ELR (cell line): Measurements from ENCODE around the gene STXBP6.

ENCODE experiments used
- DNase-seq: peaks from one replicate; pipeline ENCODE4 v3.0.0-alpha.2; 2015; ENCODE audit warnings: low read depth

Gene STXBP6

DNA sequence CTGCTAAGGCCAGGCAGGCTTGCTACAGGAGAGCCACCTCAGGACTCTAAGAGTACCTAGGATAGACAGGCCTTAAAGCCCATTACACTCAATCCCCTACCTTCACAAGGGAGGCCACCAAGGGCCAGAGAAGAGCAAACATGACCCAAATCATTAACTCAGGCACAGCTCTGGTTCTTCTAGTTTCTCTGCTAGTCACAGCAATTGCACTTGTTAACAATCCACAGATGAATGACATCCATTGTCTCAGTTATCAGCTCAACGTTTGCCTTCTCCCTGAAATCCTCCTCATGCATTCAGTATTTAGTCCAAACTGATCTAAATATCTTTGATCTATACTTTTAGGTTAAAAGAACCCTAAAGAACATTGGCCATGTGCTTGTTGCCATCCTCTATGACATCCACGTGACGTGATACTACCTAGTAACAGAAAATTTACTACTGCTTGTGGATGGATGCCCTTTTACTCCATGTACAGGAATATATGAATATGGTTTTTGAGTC is 164.5 kb downstream of the STXBP6 start:
- DNase-seq: no peak

DNA sequence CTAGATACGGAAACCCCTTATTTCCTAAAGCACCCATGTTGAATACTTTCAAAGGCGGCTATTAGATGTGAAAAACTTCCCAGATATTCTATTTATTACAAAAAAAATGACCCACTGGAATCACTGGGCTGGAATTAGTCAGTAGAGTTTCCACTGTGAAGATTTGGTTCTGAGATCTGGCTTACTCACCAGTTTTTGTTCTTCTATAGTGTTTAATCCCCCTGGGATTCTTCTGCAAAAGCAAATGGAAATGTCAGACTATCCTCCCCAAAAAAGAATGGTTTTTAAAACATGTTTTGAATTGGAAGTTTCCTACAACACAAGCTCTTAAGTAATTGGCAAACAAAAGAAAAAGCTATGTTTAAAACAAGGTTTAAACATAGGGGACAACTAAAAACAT is 166.4 kb downstream of the STXBP6 start:
- no peak for DNase-seq

GRCh38 chr14:24881116-24881893 is 168.6 kb downstream of the STXBP6 start:
- DNase-seq: no peak

DNA sequence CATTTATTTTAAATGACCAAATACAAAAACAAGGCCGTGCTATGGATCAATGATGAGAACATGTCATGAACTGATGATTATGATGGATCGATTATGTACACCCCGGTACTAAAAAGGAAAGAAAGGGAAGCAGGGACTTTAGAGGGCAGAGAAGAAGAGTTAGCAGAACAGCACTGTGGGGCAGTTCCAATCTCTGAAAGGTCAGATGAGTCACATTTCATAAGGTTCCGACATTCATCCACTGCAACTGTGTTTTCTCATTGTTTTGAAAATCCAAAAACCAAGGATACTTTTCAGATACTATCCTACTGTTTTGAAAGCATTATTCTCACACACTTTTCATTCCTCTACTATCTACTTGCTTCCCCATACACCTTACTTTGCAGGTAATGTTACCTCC is 169.3 kb downstream of the STXBP6 start:
- no peak for DNase-seq

- DNase-seq: no peak
These were observed 170.1 kb downstream of the STXBP6 start for GRCh38 chr14:24879661-24880386.

DNA sequence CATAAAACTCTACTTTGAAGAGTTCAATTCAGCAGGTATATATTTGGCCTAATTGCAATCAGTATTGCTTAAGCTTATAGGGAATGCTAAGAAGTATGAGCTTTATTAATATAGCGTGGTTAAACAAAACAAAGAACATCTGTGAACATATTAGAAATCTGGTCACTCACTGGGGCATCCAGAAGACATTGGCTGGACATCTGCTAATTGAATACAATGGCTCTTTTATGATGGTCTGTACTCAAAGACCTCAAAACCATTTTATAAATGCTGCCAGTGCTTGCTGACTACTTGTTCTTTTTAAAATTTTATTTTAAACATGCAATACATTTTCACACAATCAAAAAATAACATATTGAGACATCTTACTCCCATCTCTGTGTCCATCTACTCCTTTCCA is 173.0 kb downstream of the STXBP6 start:
- no peak for DNase-seq

DNA sequence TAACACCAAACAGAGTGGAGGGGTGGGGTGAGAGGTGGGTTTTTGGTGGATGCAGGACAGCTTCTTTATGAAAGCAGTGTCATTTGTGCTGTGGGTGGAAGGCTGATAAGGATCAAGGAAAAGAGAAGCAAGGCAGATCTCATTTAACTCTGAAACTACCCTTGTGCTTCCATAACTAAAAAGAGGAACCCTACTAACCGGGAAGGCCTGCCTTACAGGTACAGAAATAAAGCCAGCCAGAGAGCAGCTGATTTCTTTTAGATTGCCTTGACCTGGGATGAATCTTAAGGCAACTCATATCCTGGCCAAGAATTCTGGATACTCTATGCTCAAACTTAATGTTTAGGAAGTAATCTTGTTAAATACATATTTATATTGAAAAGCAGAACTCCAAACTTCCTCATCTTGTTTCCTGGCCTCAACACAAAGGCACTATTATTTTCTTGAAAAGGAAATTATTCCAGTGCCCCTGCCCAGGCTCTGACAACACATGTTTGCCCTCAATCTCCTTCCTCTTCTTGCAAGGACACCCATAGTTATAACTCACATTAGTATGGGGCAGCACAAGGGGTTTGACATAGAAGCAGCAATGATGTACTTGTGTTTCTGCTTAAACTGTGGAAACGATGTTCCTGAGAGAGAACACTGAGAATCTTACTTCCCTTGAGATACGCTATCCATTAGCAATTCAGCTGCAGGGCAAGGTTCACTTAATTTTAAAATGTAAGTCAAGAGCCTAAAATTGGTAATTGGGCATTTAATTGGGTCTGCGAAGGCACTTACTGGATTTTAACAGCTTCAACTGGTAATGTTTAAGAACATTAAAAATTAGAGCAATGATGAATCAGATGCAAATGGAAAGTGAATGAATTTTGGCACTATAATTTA is 173.7 kb downstream of the STXBP6 start:
- DNase-seq: no peak

DNA sequence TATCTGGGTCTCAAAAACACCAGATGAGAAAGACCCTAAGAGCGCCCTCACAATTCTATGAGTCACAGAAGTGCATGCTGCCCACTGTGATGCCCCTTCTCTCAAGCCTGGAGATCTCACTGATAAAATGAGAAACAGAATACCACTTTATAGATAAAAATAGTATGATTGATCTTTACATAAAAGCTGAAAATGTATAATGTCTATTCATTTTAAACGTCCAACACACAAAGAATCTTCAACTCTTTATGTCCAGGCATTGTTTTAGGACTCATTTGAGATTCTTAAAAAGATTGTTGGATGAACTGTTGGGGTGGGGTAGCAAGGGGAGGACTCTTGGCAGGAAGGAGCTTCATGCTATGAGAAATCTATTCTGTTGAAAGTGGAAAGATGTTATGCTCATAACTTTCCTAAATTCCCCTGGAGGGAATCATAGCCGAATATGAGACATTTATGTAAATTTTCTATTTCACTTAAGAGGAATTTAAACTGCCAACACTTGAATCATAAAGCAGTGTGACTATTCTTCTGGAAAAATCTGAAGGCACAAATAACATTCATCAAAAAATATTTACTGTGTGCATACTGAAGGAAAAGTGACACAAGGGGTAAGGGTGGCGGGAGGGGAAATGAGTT is 174.6 kb downstream of the STXBP6 start:
- peak; percentile 18 for DNase-seq

DNA sequence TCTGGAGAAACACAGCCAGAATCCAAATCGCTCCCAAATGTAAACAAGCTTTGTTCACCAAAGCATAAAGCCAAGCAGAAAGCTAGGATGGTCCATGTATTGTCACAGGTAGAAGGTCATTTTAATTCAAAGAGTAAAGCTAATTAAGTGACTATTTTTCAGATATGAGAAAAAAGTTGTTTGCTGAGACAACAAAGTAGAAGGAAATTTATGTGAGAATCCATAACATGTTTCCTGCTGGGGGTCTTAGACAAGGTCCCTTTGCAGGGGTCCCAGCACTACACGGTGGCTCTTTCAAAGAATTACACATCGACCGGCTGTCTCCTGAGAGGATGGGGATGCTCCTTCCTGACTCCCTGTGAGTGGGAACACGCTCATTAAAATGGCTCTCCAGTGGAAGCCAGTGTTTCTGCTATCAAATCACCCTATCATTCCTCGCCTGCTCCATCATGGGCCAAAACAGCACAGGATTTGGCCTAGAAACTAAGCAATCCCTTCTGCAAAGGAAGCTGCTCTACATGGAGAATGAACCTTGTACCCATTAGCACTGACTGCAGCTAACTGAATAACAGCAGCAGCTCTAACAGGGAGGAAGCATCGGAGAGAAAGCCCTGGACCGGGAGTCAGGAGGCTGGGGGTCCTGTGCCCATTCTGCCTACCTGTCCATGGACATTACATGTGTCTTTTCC is 175.3 kb downstream of the STXBP6 start:
- no peak for DNase-seq

GRCh38 chr14:24873551-24873950 is 176.4 kb downstream of the STXBP6 start:
- no peak for DNase-seq

DNA sequence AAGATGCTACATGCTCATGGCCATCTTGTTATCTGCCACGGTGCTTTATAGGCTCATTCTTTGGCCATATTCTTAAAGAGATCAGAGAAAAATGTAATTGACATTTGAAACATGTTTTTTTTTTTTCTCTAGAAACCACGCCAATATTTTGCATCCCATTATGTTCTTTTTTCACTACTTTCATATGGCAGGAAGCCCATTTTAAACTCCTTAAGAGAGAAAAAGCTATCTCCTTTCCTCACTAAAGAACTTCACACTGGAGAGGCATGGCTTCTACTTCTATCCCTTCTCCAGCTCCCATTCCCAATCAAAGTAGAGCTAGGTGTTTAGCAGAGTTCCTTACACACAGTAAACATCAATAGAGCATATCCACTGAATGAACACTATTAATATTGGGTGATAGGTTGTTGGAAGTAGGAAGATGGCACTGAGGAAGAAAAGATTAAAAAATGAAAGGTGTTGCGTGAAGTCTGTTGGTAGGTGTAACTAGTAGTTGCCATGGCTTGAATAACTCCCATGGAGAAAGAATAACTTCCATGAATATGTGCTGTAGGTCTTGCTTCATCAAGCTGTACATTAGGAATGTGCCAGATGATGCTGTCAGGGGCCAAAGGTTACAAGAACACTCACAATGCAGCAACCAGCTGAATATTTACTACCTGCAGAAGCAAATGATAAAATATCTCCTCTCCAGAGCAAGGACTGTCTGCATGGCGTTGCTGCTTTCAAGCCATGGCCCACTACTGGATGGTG is 178.8 kb downstream of the STXBP6 start:
- no peak for DNase-seq

GRCh38 chr14:24868389-24868788 is 181.6 kb downstream of the STXBP6 start:
- DNase-seq: no peak

DNA sequence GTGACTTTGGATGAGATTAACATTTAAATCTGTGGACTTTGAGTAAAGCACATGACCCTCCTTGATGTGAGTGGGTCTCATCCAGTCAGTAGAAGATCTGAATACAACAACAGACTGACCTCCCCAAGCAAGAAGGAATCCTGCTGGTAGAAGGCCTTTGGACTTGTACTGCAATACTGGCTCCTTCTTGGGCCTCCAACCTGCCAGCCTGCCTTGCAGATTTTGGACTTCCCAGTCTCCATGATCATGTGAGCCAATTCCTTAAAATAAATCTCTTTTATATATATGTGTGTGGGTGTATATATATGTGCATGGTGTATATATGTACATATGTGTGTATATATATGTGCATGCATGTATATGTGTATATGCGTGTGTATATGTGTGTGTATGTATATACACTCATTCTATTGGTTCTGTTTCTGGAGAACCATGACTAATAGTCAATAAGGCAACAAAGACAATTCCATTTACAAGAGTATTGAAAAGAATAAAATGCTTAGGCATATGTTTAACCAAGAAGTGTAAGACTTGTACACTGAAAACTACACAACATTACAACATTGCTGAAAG is 183.8 kb downstream of the STXBP6 start:
- DNase-seq: no peak

DNA sequence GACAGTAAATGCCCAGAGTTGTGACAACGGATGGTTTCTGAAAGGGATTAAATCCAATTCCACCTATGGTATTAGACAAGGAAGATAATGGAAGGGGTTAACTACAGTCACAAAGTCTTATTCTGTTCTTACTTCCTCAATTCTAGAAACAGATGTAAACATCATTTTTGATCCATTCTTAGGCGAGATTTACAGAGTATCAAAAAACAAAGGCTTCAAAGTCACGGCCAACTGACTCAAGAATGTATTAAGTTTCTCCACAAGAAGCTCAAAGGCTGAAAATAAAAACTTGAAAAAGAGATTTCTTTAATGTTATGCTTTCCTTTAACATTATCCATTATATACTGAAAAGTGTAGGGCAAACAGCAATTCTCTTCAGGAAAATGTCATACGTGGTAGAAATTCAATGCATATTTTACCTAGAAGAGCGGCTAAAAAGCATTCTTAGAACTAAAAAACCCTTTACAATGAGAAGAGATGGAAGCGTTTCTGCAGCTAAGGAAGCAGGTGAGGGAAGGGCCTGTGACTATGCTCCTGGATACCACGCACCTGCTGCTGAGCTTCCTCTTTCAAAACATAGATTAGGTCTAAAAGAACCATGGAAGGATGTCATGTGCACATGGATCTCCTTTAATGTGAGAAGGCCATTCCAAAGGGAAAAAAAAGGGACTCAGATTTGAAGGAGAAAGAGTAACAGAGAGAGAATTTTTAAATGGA is 185.8 kb downstream of the STXBP6 start:
- no peak for DNase-seq

DNA sequence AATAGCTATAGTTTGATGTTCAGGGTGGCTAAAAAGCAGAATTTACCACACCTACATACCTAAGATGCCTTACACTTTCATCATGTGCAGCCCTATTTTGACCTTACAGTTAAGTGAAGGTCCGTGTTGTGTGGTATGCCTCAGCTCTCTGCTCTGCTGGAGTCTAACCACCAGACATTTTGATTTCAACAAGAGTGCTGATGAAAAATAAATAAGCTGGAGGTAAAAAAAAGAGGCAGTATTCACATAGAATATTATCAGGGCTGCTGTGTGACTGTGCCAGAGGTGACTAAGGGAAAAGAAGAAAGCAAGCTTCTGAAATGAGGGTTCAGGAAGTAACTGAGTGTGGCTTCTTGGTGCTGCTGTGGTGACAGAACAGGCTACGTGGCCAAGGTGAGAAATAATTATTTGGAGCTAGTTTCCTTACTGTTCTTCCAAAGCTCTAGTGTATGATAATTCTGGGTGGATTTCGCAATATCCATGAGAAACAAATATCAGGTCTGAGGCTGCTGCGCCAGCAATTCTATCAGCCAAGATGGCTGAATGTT is 188.8 kb downstream of the STXBP6 start:
- peak; percentile 19 for DNase-seq

GRCh38 chr14:24859559-24859958 is 190.4 kb downstream of the STXBP6 start:
- DNase-seq: no peak

- DNase-seq: no peak
These were observed 191.3 kb downstream of the STXBP6 start for GRCh38 chr14:24858684-24859083.

- no peak for DNase-seq
These were observed 191.9 kb downstream of the STXBP6 start for GRCh38 chr14:24858052-24858451.

- DNase-seq: no peak
These were observed 192.7 kb downstream of the STXBP6 start for GRCh38 chr14:24857277-24857676.
